Measurements from ENCODE around the gene DPYSL4. TPM values are rescaled to one million over a fixed set of nuclear protein-coding genes. Genes with fewer than 3 reads are reported as not detected.

Gene DPYSL4
- total RNA-seq, 1 donor from 2014 or later = 26.1 TPM

GRCh38 chr10:132251928-132252327 lies 65.2 kb downstream of the DPYSL4 start:
- H3K36me3 Mint-ChIP-seq (ENCODE audit: low read depth, unreplicated experiment) = peaks cover 2% of the 10 kb centered on the region

GRCh38 chr10:132252412-132252811 lies 65.7 kb downstream of the DPYSL4 start:
- Histone ChIP-seq H3K4me1 (ENCODE audit: insufficient read depth, low read length) (peaks cover 5% of the 10 kb centered on the region), H3K4me3 (ENCODE audit: insufficient read depth, low read depth, low read length) (no peak overlapping the region), H3K36me3 (ENCODE audit: insufficient read depth, low read length) (no peaks in the 10 kb centered on the region), H2AFZ (ENCODE audit: low read depth, low read length) (no peak overlapping the region), H3K9ac (ENCODE audit: low read length) (no peak overlapping the region), H3K27me3 (ENCODE audit: insufficient read depth, low read length) (no peaks in the 10 kb centered on the region), H3K79me2 (ENCODE audit: insufficient read depth, low read length) (no peaks in the 10 kb centered on the region), H3K4me2 (ENCODE audit: low read length) (no peak overlapping the region), H4K20me1 (ENCODE audit: insufficient read depth, low read length) (no peaks in the 10 kb centered on the region), H3K27ac (ENCODE audit: low read depth, low read length) (no peak overlapping the region), H3K9me3 (ENCODE audit: insufficient read depth, low read depth, low read length) (no peaks in the 10 kb centered on the region)
- Mint-ChIP-seq H3K27ac (ENCODE audit: unreplicated experiment) (no peak overlapping the region), H3K27me3 (ENCODE audit: low read depth, unreplicated experiment) (peaks cover 12% of the 10 kb centered on the region), H3K9me3 (ENCODE audit: unreplicated experiment) (no peaks in the 10 kb centered on the region), H3K4me3 (ENCODE audit: unreplicated experiment) (no peak overlapping the region), H3K36me3 (ENCODE audit: low read depth, unreplicated experiment) (peaks cover 2% of the 10 kb centered on the region), H3K4me1 (ENCODE audit: low read depth, unreplicated experiment) (peaks cover 5% of the 10 kb centered on the region)
- DNase-seq (ENCODE audit: low read depth) = no peak
- no peak for FAIRE-seq
- no peak for TF ChIP-seq EZH2 (IDR thresholded peaks at IDR 0.05; ENCODE audit: insufficient read depth, low read length)
- TF ChIP-seq CTCF (IDR thresholded peaks at IDR 0.05; ENCODE audit: insufficient read depth, low read depth, low read length) = no peak

More at GRCh38 chr10:132251928-132252327, 65.2 kb downstream of the DPYSL4 start:
- no peak overlapping the region for H3K4me3 ChIP-seq (ENCODE audit: insufficient read depth, low read depth, low read length)
- no peak for FAIRE-seq
- Mint-ChIP-seq H3K9me3 (ENCODE audit: unreplicated experiment) (no peaks in the 10 kb centered on the region), H3K27me3 (ENCODE audit: low read depth, unreplicated experiment) (peaks cover 14% of the 10 kb centered on the region), H3K27ac (ENCODE audit: unreplicated experiment) (no peak overlapping the region), H3K4me1 (ENCODE audit: low read depth, unreplicated experiment) (peaks cover 2% of the 10 kb centered on the region), H3K4me3 (ENCODE audit: unreplicated experiment) (no peak overlapping the region)
- no peak overlapping the region for H3K4me2 ChIP-seq (ENCODE audit: low read length)
- TF ChIP-seq CTCF (IDR thresholded peaks at IDR 0.05; ENCODE audit: insufficient read depth, low read depth, low read length) = no peak
- TF ChIP-seq EZH2 (IDR thresholded peaks at IDR 0.05; ENCODE audit: insufficient read depth, low read length) = no peak
- H3K9ac ChIP-seq (ENCODE audit: low read length) = no peak overlapping the region
- H3K27ac ChIP-seq (ENCODE audit: low read depth, low read length) = no peak overlapping the region
- H3K79me2 ChIP-seq (ENCODE audit: insufficient read depth, low read length) = no peaks in the 10 kb centered on the region
- H3K27me3 ChIP-seq (ENCODE audit: insufficient read depth, low read length) = no peaks in the 10 kb centered on the region
- DNase-seq (ENCODE audit: low read depth) = no peak
- H3K9me3 ChIP-seq (ENCODE audit: insufficient read depth, low read depth, low read length) = no peaks in the 10 kb centered on the region
- peaks cover under 1% of the 10 kb centered on the region for H3K4me1 ChIP-seq (ENCODE audit: insufficient read depth, low read length)
- no peaks in the 10 kb centered on the region for H3K36me3 ChIP-seq (ENCODE audit: insufficient read depth, low read length)
- no peaks in the 10 kb centered on the region for H4K20me1 ChIP-seq (ENCODE audit: insufficient read depth, low read length)
- no peak overlapping the region for H2AFZ ChIP-seq (ENCODE audit: low read depth, low read length)

GRCh38 chr10:132253092-132253687 lies 66.4 kb downstream of the DPYSL4 start:
- Histone ChIP-seq H3K27me3 (ENCODE audit: insufficient read depth, low read length) (no peaks in the 10 kb centered on the region), H2AFZ (ENCODE audit: low read depth, low read length) (no peak overlapping the region), H3K27ac (ENCODE audit: low read depth, low read length) (no peak overlapping the region), H4K20me1 (ENCODE audit: insufficient read depth, low read length) (no peaks in the 10 kb centered on the region), H3K4me1 (ENCODE audit: insufficient read depth, low read length) (peaks cover 5% of the 10 kb centered on the region), H3K4me3 (ENCODE audit: insufficient read depth, low read depth, low read length) (no peak overlapping the region), H3K79me2 (ENCODE audit: insufficient read depth, low read length) (no peaks in the 10 kb centered on the region), H3K36me3 (ENCODE audit: insufficient read depth, low read length) (no peaks in the 10 kb centered on the region), H3K9me3 (ENCODE audit: insufficient read depth, low read depth, low read length) (no peaks in the 10 kb centered on the region), H3K4me2 (ENCODE audit: low read length) (no peak overlapping the region), H3K9ac (ENCODE audit: low read length) (no peak overlapping the region)
- no peak for DNase-seq (ENCODE audit: low read depth)
- peaks cover 12% of the 10 kb centered on the region for H3K27me3 Mint-ChIP-seq (ENCODE audit: low read depth, unreplicated experiment)
- peaks cover 3% of the 10 kb centered on the region for H3K4me1 Mint-ChIP-seq (ENCODE audit: low read depth, unreplicated experiment)
- no peak for FAIRE-seq
- peak overlapping the region; percentile 78 for H3K27ac Mint-ChIP-seq (ENCODE audit: unreplicated experiment)
- TF ChIP-seq CTCF (IDR thresholded peaks at IDR 0.05; ENCODE audit: insufficient read depth, low read depth, low read length) = no peak
- TF ChIP-seq EZH2 (IDR thresholded peaks at IDR 0.05; ENCODE audit: insufficient read depth, low read length) = no peak
- H3K9me3 Mint-ChIP-seq (ENCODE audit: unreplicated experiment) = no peaks in the 10 kb centered on the region
- peaks cover 2% of the 10 kb centered on the region for H3K36me3 Mint-ChIP-seq (ENCODE audit: low read depth, unreplicated experiment)
- H3K4me3 Mint-ChIP-seq (ENCODE audit: unreplicated experiment) = no peak overlapping the region

Measured in astrocyte (in vitro differentiated cells and primary cell).